ENCODE data around the gene GATM.

- TF ChIP-seq EZH2 (IDR thresholded peaks at IDR 0.05; ENCODE audit: borderline replicate concordance, low read length) = no peak
- TF ChIP-seq, protein P1, sequence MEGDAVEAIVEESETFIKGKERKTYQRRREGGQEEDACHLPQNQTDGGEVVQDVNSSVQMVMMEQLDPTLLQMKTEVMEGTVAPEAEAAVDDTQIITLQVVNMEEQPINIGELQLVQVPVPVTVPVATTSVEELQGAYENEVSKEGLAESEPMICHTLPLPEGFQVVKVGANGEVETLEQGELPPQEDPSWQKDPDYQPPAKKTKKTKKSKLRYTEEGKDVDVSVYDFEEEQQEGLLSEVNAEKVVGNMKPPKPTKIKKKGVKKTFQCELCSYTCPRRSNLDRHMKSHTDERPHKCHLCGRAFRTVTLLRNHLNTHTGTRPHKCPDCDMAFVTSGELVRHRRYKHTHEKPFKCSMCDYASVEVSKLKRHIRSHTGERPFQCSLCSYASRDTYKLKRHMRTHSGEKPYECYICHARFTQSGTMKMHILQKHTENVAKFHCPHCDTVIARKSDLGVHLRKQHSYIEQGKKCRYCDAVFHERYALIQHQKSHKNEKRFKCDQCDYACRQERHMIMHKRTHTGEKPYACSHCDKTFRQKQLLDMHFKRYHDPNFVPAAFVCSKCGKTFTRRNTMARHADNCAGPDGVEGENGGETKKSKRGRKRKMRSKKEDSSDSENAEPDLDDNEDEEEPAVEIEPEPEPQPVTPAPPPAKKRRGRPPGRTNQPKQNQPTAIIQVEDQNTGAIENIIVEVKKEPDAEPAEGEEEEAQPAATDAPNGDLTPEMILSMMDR (conservative IDR thresholded peaks at IDR 0.05 in 1 of 2, IDR thresholded peaks at IDR 0.05 in 1 of 2; ENCODE audit: extremely low read depth in 1 of 2, insufficient read depth in 1 of 2, low read depth in 1 of 2, low read length in 2 of 2) = no peak
These were observed 30.4 kb downstream of the GATM start for GRCh38 chr15:45347989-45348388.

Measured in mammary epithelial cell (primary cell).